HTERT RPE-1 (cell line): ENCODE measurements around the gene SCGB1C1.
"Not testable (repeated sequence)": the region's sequence is repeated elsewhere in the genome, so short reads cannot be mapped to it uniquely, and the experiment has no call there.

Source experiments
- in situ Hi-C: fragments of 300-500 bp; cut with MboI; formaldehyde crosslinking; loops from 4 replicates; pipeline ENCODE4 v1.14.3; 2020; ENCODE audit warnings: low sequenced_read_pairs

SCGB1C1 gene

DNA sequence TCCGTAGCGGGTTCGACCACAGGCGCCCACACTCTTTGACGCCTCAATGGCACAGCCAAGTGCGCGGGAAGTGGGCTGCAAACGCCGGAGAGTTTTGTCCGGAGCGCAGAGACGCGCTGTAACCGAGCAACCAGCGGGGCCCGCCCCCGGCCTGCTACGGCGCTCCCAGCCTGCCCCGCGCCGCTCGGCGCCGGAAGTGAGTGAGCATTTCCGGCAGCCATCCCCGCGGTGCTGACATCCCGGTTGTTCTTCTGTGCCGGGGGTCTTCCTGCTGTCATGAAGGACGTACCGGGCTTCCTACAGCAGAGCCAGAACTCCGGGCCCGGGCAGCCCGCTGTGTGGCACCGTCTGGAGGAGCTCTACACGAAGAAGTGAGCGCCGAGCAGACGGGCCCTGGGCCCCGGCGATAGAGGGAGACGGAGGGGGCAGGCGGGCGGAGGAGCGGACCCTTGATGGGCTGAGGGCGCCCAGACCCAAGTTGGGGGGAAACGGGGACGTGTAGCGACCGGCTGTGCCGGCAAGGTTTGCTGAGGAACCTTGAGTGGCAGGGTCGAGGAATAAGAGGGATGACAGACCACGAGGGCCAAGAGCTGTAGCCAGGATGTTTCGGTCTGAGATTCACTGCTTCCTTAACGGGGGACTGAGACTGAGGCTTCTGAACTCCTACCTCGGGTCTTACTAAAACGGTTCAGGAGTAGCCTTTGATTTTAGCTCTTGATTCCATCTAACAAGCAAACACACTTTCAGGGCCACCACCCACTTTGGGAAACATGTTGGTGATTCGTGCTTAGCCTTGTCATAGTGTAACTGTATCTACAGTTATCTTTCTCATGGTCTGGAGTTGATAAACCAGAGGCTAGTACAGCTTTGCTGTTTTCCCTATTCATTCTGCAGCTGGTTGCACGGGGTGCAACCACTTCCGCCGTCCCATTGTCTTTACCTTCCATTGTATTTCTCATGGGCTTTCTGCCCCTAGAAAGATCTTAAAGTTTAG, 44.2 kb downstream of the SCGB1C1 start, which contains the start of gene PSMD13:
TSS of gene PSMD13 (plus strand) at position 203 of the 994 bp plus-strand sequence. CDS start at position 277, 74 bp downstream.
- in situ Hi-C loops = no loop called here

DNA sequence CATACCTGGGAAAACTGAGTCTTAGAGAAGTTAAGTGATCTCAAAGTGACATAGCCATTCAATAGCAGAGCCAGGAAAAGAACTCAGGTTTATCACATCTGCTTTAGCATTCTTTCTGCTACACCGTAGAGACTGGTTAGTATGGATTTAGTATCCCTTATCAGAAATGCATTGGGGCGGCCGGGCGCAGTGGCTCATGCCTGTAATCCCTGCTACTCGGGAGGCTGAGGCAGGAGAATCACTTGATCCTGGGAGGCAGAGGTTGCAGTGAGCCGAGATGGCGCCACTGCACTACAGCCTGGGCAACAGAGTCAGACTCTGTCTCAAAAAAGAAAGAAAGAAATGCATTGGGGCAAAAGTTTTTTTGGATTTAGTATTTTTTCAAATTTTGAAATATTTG, 45.5 kb downstream of the SCGB1C1 start:
- in situ Hi-C loops = not testable (repeated sequence)

DNA sequence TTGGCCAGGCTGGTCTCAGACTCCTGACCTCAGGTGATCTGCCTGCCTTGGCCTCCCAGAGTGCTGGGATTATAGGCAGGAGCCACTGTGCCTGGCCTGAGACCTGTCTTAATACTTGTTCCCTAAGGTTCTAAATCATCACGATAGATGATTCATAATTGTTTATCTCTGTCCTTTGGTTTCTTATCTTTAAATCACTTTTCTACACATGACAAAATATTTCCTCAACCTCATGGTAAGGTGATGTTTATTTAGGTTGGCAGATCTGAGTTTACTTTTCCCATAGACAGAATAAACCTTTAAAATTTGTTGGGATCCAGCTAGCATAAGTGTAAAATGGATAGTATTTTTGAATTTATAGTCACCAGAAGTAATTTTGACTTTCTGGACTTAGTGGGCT, 47.4 kb downstream of the SCGB1C1 start:
- in situ Hi-C loops = no loop called here

DNA sequence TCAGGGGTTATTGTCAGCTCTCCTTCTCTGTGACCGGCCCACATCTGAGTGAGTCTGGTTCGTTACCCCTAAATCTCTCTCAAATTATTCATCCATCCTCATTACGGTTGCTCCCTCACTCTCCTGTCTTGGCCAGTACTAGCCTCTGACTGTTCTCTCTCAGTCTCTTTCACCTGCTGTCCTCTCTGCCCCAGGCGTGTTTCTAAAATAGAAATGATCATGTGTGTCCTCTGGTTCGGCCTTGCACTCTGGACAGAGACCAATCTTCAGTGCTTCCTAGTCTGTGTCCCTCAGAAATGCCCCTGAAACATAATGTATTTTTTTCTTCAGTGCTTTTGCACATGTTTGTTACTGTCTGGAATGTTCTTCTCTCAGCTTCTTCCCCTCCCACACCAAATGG, 48.8 kb downstream of the SCGB1C1 start:
- in situ Hi-C loops = no loop called here
